K562 (cell line): ENCODE results near the gene INCA1. TPM values are rescaled to one million over a fixed set of nuclear protein-coding genes. Genes with fewer than 3 reads are reported as not detected.
A peak's percentile ranks its signal among the peaks of the same experiment; 100 is the strongest.

ENCODE experiments used
- BMI1 ChIP-seq: fragments of 150-350 bp; IDR thresholded peaks from 2 replicates; pipeline ENCODE4 v1.6.1; 2014; ENCODE audit warnings: low read length
- CCNT2 ChIP-seq: IDR thresholded peaks from 2 replicates; pipeline ENCODE4 v1.6.1; 2011; ENCODE audit warnings: borderline replicate concordance, low read depth, mild to moderate bottlenecking, moderate library complexity, mixed read lengths, low read length; ENCODE audit not compliant: insufficient read length; ENCODE audit errors: extremely low read depth
- CHAMP1 ChIP-seq: fragments of 450-650 bp; IDR thresholded peaks from 2 replicates; pipeline ENCODE4 v1.6.1; 2016; ENCODE audit warnings: mild to moderate bottlenecking
- DEAF1 ChIP-seq: fragments of 450-650 bp; formaldehyde crosslinking; IDR thresholded peaks from 2 replicates; pipeline ENCODE4 v1.4.0; 2020; ENCODE audit warnings: mild to moderate bottlenecking, moderate library complexity
- DMBX1 ChIP-seq: fragments of 250-450 bp; sonication (Bioruptor Pico); IDR thresholded peaks from 2 replicates; pipeline ENCODE4 v1.8.0; 2022; ENCODE audit warnings: inconsistent platforms, mild to moderate bottlenecking, moderate library complexity, borderline replicate concordance
- FOXK2 ChIP-seq, 2 experiments: fragments of 450-650 bp; IDR thresholded peaks in 1 of 2; conservative IDR thresholded peaks in 1 of 2; 2 replicates each; pipeline ENCODE4 v1.6.1; 2016; ENCODE audit warnings: low read depth in 2 of 2, mild to moderate bottlenecking in 1 of 2
- NFE2L1 ChIP-seq: fragments of 450-650 bp; IDR thresholded peaks from 2 replicates; pipeline ENCODE4 v1.6.1; 2016; ENCODE audit warnings: missing genetic modification characterization, low read depth, mild to moderate bottlenecking, missing compliant biosample characterization, moderate library complexity, borderline replicate concordance
- OTX1 ChIP-seq: fragments of 450-650 bp; formaldehyde crosslinking; IDR thresholded peaks from 2 replicates; pipeline ENCODE4 v1.4.0; 2022; ENCODE audit warnings: mild to moderate bottlenecking
- RBBP5 ChIP-seq: fragments of 200-600 bp; sonication (generic); IDR thresholded peaks from 2 replicates; pipeline ENCODE4 v1.6.1; 2012; ENCODE audit warnings: borderline replicate concordance, mild to moderate bottlenecking, low read length, control low read depth, inconsistent platforms; ENCODE audit not compliant: insufficient read depth, poor library complexity, severe bottlenecking
- RNF2 ChIP-seq: sonication (generic); IDR thresholded peaks from 2 replicates; pipeline ENCODE4 v1.6.1; 2016
- SIN3A ChIP-seq, 2 experiments: fragments of 150-350 bp in 1 of 2; IDR thresholded peaks; 2 replicates each; pipeline ENCODE4 v1.6.1; 2011 to 2016; ENCODE audit warnings: borderline replicate concordance in 2 of 2, low read depth in 2 of 2, low read length in 2 of 2, mild to moderate bottlenecking in 2 of 2, moderate library complexity in 2 of 2; ENCODE audit not compliant: control insufficient read depth in 1 of 2
- SMARCE1 ChIP-seq: fragments of 450-650 bp; IDR thresholded peaks from 2 replicates; pipeline ENCODE4 v1.7.1; 2016; ENCODE audit warnings: mild to moderate bottlenecking
- TBP ChIP-seq: optimal IDR thresholded peaks from 2 replicates; pipeline ENCODE3; 2011; ENCODE audit warnings: low read depth, low read length, improper control_type of control experiment
- THAP7 ChIP-seq: fragments of 250-450 bp; sonication (Bioruptor Pico); IDR thresholded peaks from 2 replicates; pipeline ENCODE4 v1.5.0; 2021
- ZBTB17 ChIP-seq: fragments of 450-650 bp; formaldehyde crosslinking; IDR thresholded peaks from 2 replicates; pipeline ENCODE4 v1.4.0; 2020; ENCODE audit warnings: mild to moderate bottlenecking
- polyA plus RNA-seq, 8 experiments: library from polyadenylated mRNA; depleted of rRNA in 4 of 8; stranded (reverse) in 5 of 8; unstranded in 3 of 8; fragments of >200 nt; fragmentation: Nextera tagmentation in 2 of 8; fragmentation: Illumina TruSeq in 1 of 8; extraction: Ambion mirVana in 2 of 8; extraction: Trizol in 1 of 8; gene quantifications; 2 replicates each; pipeline versions ENCODE4 v1.2.1 to v1.2.3, GENCODE V29; 2011 to 2014; ENCODE audit warnings: inconsistent platforms in 1 of 8, missing spikeins in 1 of 8
- total RNA-seq, 7 experiments: library from RNA; depleted of rRNA in 6 of 7; stranded (reverse); fragments of >200 nt in 6 of 7; fragmentation: Illumina TruSeq in 2 of 7; extraction: Trizol in 2 of 7; gene quantifications; 2 replicates each; pipeline versions ENCODE4 v1.2.1 to v1.2.3, GENCODE V29; 2011 to 2021; ENCODE audit warnings: low replicate concordance in 1 of 7
- TF ChIP-seq, protein P1 (sequence below): sonication (generic); formaldehyde crosslinking; IDR thresholded peaks from 2 replicates; pipeline ENCODE4 v1.4.0; 2020; ENCODE audit warnings: mild to moderate bottlenecking, missing genetic modification reagents
- TF ChIP-seq, protein P2 (sequence below): fragments of 450-650 bp; IDR thresholded peaks from 2 replicates; pipeline ENCODE4 v1.6.1; 2016; ENCODE audit warnings: missing biosample characterization, missing genetic modification characterization

INCA1 gene
- total and polyA plus RNA-seq, 9 of the 15 experiments (the other 6 are each of a cell fraction or from before 2014, with no cell fraction given) = 0.08 to 0.50 (median 0.13) TPM; not detected in 4

DNA sequence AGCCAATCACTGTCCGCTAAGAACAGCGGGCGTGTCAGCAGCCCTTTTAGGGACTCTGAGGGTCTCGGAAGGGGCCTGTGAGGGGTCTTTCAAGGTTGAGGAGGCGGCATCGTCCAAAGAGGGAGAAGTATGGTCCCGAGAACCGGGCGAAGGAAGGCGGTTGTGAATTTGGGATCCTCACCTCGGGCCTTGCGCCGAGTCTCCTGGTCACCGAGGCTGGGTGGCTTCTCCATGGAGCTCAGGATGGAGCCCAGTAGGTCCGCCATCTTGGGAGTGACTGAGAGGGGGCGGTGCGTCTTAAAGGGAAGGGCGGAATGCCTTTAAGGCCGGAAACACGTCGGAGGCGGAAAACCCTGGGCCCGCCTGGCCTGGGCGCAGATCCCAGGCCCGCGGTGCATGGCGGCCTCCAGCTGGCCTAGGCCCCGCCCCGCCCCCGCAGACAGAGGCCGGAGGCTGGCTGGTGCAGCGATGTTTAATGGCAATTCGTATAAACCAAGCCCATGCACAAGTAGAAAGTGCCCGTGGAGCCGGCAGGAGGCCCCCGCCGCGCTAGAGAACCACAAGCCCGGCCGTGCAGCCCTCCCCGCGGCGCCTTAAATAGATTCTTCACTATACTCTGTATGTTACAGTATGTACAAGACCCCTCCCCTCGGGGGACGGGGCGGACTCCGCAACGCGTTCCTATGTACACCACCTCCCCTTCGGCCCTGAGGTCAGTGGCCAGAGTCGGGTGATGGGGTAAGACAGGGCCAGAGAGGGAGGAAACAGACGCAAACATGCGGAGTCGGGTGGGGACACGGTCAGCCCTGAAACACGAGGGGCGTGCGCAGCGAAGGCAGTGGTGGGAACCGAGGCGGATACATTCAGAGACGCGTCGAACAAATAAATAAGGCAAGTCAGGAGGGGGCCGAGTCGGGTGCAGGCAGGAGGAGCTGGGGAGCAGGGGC lies 29.5 kb downstream of the INCA1 start, which contains the start of gene SPAG7 (continued):
- TF ChIP-seq, protein P1, sequence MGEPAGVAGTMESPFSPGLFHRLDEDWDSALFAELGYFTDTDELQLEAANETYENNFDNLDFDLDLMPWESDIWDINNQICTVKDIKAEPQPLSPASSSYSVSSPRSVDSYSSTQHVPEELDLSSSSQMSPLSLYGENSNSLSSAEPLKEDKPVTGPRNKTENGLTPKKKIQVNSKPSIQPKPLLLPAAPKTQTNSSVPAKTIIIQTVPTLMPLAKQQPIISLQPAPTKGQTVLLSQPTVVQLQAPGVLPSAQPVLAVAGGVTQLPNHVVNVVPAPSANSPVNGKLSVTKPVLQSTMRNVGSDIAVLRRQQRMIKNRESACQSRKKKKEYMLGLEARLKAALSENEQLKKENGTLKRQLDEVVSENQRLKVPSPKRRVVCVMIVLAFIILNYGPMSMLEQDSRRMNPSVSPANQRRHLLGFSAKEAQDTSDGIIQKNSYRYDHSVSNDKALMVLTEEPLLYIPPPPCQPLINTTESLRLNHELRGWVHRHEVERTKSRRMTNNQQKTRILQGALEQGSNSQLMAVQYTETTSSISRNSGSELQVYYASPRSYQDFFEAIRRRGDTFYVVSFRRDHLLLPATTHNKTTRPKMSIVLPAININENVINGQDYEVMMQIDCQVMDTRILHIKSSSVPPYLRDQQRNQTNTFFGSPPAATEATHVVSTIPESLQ (CRISPR knock-in tag) = 0 out of 2 replicates have a peak, but pooled peaks have one; percentile 28
- 0 out of 2 replicates have a peak, but pooled peaks have one; percentile 54 for TF ChIP-seq OTX1 (CRISPR knock-in tag)
- TF ChIP-seq BMI1 = no peak
- TF ChIP-seq TBP = peak; percentile 58
- TF ChIP-seq, protein P2, sequence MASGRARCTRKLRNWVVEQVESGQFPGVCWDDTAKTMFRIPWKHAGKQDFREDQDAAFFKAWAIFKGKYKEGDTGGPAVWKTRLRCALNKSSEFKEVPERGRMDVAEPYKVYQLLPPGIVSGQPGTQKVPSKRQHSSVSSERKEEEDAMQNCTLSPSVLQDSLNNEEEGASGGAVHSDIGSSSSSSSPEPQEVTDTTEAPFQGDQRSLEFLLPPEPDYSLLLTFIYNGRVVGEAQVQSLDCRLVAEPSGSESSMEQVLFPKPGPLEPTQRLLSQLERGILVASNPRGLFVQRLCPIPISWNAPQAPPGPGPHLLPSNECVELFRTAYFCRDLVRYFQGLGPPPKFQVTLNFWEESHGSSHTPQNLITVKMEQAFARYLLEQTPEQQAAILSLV = no peak
- no peak for TF ChIP-seq NFE2L1 (tag)
- TF ChIP-seq CHAMP1 = no peak
- TF ChIP-seq THAP7 = 0 out of 2 replicates have a peak, but pooled peaks have one; percentile 38
- TF ChIP-seq DEAF1 = 0 out of 2 replicates have a peak, but pooled peaks have one; percentile 16
- no peak for TF ChIP-seq SMARCE1
- no peak for TF ChIP-seq RNF2
- TF ChIP-seq ZBTB17 (CRISPR knock-in tag) = no peak
- no peak; a peak in 1 of 4 replicates for TF ChIP-seq FOXK2 (conservative IDR thresholded peaks at IDR 0.05 in 1 of 2, IDR thresholded peaks at IDR 0.05 in 1 of 2; ENCODE audit: low read depth in 2 of 2)
- peak; percentile 26 for TF ChIP-seq RBBP5
- peak; percentile 61 to 89; a peak in 3 of 4 replicates for TF ChIP-seq SIN3A (IDR thresholded peaks at IDR 0.05; ENCODE audit: borderline replicate concordance in 2 of 2, control insufficient read depth in 1 of 2, low read depth in 2 of 2, low read length in 2 of 2)
- peak; percentile 84 for TF ChIP-seq CCNT2
- no peak for TF ChIP-seq DMBX1 (CRISPR knock-in tag)
